Loucy (cell line): ENCODE results near the gene PYGM.

Source experiments
- H2AFZ ChIP-seq: fragments of 200-600 bp; sonication (generic); 2 replicates; pipeline ENCODE4 v1.6.0; 2016; ENCODE audit warnings: antibody characterized with exemption, mild to moderate bottlenecking, low read length, moderate library complexity
- H3F3A ChIP-seq: fragments of 200-600 bp; 2 replicates; pipeline ENCODE4 v1.6.0; 2016; ENCODE audit warnings: antibody characterized with exemption, low read depth, mild to moderate bottlenecking
- H3K27me3 ChIP-seq: fragments of 200-600 bp; sonication (generic); 2 replicates; pipeline ENCODE4 v1.6.1; 2014; ENCODE audit warnings: low read length, mild to moderate bottlenecking; ENCODE audit not compliant: insufficient read depth, poor library complexity, severe bottlenecking
- H3K36me3 ChIP-seq: fragments of 200-600 bp; sonication (generic); 2 replicates; pipeline ENCODE4 v1.6.1; 2016; ENCODE audit warnings: low read length; ENCODE audit not compliant: insufficient read depth
- H3K4me1 ChIP-seq: fragments of 200-600 bp; sonication (generic); 2 replicates; pipeline ENCODE4 v1.5.1; 2014; ENCODE audit warnings: low read length, mild to moderate bottlenecking; ENCODE audit not compliant: insufficient read depth, poor library complexity, severe bottlenecking
- H3K4me2 ChIP-seq: fragments of 200-600 bp; sonication (generic); 2 replicates; pipeline ENCODE4 v1.6.0; 2014; ENCODE audit warnings: antibody characterized with exemption, low read length, low read depth, mild to moderate bottlenecking; ENCODE audit not compliant: poor library complexity, severe bottlenecking
- H3K4me3 ChIP-seq: fragments of 200-600 bp; sonication (generic); 2 replicates; pipeline ENCODE4 v1.5.1; 2014; ENCODE audit warnings: low read length, mild to moderate bottlenecking, mixed read lengths; ENCODE audit not compliant: poor library complexity, severe bottlenecking
- H3K79me2 ChIP-seq: fragments of 200-600 bp; sonication (generic); 2 replicates; pipeline ENCODE4 v1.6.1; 2014; ENCODE audit warnings: low read length; ENCODE audit not compliant: insufficient read depth
- H3K9ac ChIP-seq: fragments of 200-600 bp; sonication (generic); 2 replicates; pipeline ENCODE4 v1.6.0; 2014; ENCODE audit warnings: mild to moderate bottlenecking, low read depth, low read length, moderate library complexity; ENCODE audit not compliant: poor library complexity, severe bottlenecking
- H3K9me2 ChIP-seq: fragments of 200-600 bp; sonication (generic); replicated peaks from 2 replicates; pipeline ENCODE4 v1.6.1; 2016; ENCODE audit warnings: low read depth, low read length, mixed read lengths
- H3K9me3 ChIP-seq: fragments of 200-600 bp; sonication (generic); 2 replicates; pipeline ENCODE4 v1.6.1; 2014; ENCODE audit warnings: mild to moderate bottlenecking, antibody characterized with exemption, low read length, low read depth; ENCODE audit not compliant: insufficient read depth
- H4K20me1 ChIP-seq: fragments of 200-600 bp; sonication (generic); 2 replicates; pipeline ENCODE4 v1.6.0; 2014; ENCODE audit warnings: antibody characterized with exemption, low read length, mild to moderate bottlenecking; ENCODE audit not compliant: insufficient read depth, poor library complexity, severe bottlenecking
- EZH2phosphoT487 ChIP-seq: fragments of 200-600 bp; IDR thresholded peaks from 2 replicates; pipeline ENCODE4 v1.6.1; 2018; ENCODE audit warnings: antibody characterized with exemption, mild to moderate bottlenecking, moderate library complexity, borderline replicate concordance
- TF ChIP-seq, protein P1 (sequence below): fragments of 200-600 bp; sonication (generic); conservative IDR thresholded peaks from 2 replicates; pipeline ENCODE4 v1.5.1; 2014; ENCODE audit warnings: mild to moderate bottlenecking, antibody characterized with exemption, low read length

The PYGM gene

DNA sequence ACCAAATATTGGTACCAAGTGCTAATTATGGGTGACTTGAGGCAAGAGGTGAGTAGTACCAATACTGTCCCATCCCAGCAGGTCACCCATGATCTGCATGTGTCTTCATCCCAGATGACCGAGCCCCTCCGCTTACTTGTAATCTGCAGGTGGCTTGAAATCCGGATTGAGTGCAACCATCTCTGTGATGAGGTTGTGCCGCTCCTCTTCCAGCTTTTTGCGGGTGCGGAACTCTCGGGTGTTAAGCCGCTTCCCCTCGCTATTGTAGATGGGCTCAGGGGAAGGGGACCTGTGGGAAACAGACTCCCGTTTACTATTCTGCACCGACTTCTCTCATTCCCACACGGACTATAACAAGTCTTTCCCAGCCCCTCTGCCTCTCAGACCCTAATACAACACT, 10.3 kb upstream of the PYGM start:
- H3K79me2 ChIP-seq = peaks cover 93% of the 10 kb centered on the region
- H4K20me1 ChIP-seq = peaks cover 98% of the 10 kb centered on the region
- H3K4me3 ChIP-seq = no peak overlapping the region

DNA sequence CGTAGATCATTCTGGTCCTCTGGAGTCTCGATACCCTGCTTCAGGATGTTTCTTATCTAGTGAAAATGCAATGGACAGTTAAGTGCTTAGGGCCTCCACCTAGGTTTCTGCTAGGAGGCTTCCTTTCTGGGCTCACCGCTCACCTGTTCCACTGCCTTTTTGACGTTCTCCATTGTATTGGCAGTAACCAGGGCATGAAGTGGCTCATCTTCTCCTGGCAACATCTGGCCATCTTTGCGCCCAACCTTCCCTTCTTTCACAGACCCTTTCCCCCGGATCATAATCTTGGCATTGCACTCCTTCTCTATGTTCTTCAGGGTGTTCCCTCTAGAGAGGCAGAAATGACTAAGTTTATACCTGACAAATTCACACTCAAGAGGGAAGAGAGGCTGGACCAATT, 9.5 kb upstream of the PYGM start:
- H2AFZ ChIP-seq = no peak overlapping the region
- peaks cover 98% of the 10 kb centered on the region for H3K36me3 ChIP-seq
- no peaks in the 10 kb centered on the region for H3K9me3 ChIP-seq
- peaks cover 93% of the 10 kb centered on the region for H3K79me2 ChIP-seq
- no peak overlapping the region for H3K4me3 ChIP-seq
- TF ChIP-seq, protein P1, sequence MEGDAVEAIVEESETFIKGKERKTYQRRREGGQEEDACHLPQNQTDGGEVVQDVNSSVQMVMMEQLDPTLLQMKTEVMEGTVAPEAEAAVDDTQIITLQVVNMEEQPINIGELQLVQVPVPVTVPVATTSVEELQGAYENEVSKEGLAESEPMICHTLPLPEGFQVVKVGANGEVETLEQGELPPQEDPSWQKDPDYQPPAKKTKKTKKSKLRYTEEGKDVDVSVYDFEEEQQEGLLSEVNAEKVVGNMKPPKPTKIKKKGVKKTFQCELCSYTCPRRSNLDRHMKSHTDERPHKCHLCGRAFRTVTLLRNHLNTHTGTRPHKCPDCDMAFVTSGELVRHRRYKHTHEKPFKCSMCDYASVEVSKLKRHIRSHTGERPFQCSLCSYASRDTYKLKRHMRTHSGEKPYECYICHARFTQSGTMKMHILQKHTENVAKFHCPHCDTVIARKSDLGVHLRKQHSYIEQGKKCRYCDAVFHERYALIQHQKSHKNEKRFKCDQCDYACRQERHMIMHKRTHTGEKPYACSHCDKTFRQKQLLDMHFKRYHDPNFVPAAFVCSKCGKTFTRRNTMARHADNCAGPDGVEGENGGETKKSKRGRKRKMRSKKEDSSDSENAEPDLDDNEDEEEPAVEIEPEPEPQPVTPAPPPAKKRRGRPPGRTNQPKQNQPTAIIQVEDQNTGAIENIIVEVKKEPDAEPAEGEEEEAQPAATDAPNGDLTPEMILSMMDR = no peak
- TF ChIP-seq EZH2phosphoT487 = no peak
- no peak overlapping the region for H3K9ac ChIP-seq
- peaks cover 54% of the 10 kb centered on the region for H3K4me1 ChIP-seq
- no peaks in the 10 kb centered on the region for H3K9me2 ChIP-seq
- H3F3A ChIP-seq = peaks cover 44% of the 10 kb centered on the region
- H3K4me2 ChIP-seq = no peak overlapping the region
- no peaks in the 10 kb centered on the region for H3K27me3 ChIP-seq
- peaks cover 99% of the 10 kb centered on the region for H4K20me1 ChIP-seq

More for the DNA sequence above, 10.3 kb upstream of the PYGM start:
- Histone ChIP-seq H3K36me3 (peaks cover 98% of the 10 kb centered on the region), H3K4me1 (peaks cover 52% of the 10 kb centered on the region), H3K9ac (no peak overlapping the region), H3K4me2 (no peak overlapping the region), H3K9me3 (no peaks in the 10 kb centered on the region), H3K27me3 (no peaks in the 10 kb centered on the region), H3K9me2 (no peaks in the 10 kb centered on the region), H3F3A (peaks cover 38% of the 10 kb centered on the region), H2AFZ (no peak overlapping the region)
- TF ChIP-seq EZH2phosphoT487 = no peak
- TF ChIP-seq, protein P1 = no peak

DNA sequence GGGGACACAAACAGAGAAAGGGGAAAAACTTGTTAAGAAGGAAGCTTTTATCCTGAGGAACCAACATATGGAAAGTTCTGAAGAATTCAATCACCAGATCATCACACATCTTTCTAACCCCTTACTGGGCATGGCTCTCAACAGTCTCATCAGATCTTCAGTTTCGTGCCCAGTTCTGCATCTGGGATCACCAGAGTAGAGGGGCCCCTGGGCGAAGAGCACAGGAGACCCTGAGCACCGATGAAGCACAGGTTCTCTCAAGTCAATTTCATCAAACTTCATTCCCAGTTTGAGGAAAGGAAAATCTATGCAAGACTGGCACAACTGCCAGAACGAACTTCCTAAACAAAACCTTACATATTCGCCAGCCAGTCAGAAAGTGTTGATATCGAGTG, 8.5 kb upstream of the PYGM start:
- H3K4me3 ChIP-seq = no peak overlapping the region
- H3K36me3 ChIP-seq = peaks cover 96% of the 10 kb centered on the region
- TF ChIP-seq EZH2phosphoT487 = no peak
- TF ChIP-seq, protein P1 = no peak
- peaks cover 99% of the 10 kb centered on the region for H4K20me1 ChIP-seq
- peaks cover 51% of the 10 kb centered on the region for H3F3A ChIP-seq
- peaks cover 90% of the 10 kb centered on the region for H3K79me2 ChIP-seq
- no peaks in the 10 kb centered on the region for H3K9me3 ChIP-seq
- no peaks in the 10 kb centered on the region for H3K9me2 ChIP-seq
- no peak overlapping the region for H3K9ac ChIP-seq
- H3K4me1 ChIP-seq = peaks cover 54% of the 10 kb centered on the region
- no peak overlapping the region for H3K4me2 ChIP-seq
- H3K27me3 ChIP-seq = no peaks in the 10 kb centered on the region
- H2AFZ ChIP-seq = no peak overlapping the region
